TTC549 (cell line): ENCODE results near the gene UBL4B.

Experiments used
- FAIRE-seq: peaks from 2 replicates; lab custom pipeline; 2012; peaks lifted over from hg19 to GRCh38; lab: Jason Lieb, UNC

UBL4B gene

GRCh38 chr1:110085671-110086070 lies 26.6 kb upstream of the UBL4B start:
- no peak for FAIRE-seq

- FAIRE-seq = no peak
These were observed 25.3 kb upstream of the UBL4B start for GRCh38 chr1:110086961-110087360.

- no peak for FAIRE-seq
These were observed 24.2 kb upstream of the UBL4B start for GRCh38 chr1:110087812-110088738.

- no peak for FAIRE-seq
These were observed 23.4 kb upstream of the UBL4B start for GRCh38 chr1:110088739-110089316.

- FAIRE-seq = no peak
These were observed 22.5 kb upstream of the UBL4B start for GRCh38 chr1:110089561-110090275.

GRCh38 chr1:110091381-110091780 lies 20.9 kb upstream of the UBL4B start:
- FAIRE-seq = no peak

GRCh38 chr1:110091791-110092190 lies 20.5 kb upstream of the UBL4B start:
- FAIRE-seq = no peak

GRCh38 chr1:110092991-110093390 lies 19.3 kb upstream of the UBL4B start:
- no peak for FAIRE-seq

- no peak for FAIRE-seq
These were observed 17.1 kb upstream of the UBL4B start for GRCh38 chr1:110094931-110095654.

- FAIRE-seq = no peak
These were observed 14.6 kb upstream of the UBL4B start for GRCh38 chr1:110097507-110098221.

- FAIRE-seq = no peak
These were observed 13.8 kb upstream of the UBL4B start for GRCh38 chr1:110098222-110099026.

GRCh38 chr1:110100335-110100734 lies 11.9 kb upstream of the UBL4B start:
- FAIRE-seq = no peak

GRCh38 chr1:110102081-110102480 lies 10.2 kb upstream of the UBL4B start:
- FAIRE-seq = no peak

- no peak for FAIRE-seq
These were observed 6.0 kb upstream of the UBL4B start for GRCh38 chr1:110106013-110106941.

- no peak for FAIRE-seq
These were observed 4.3 kb upstream of the UBL4B start for GRCh38 chr1:110107867-110108469.

- no peak for FAIRE-seq
These were observed 1.2 kb upstream of the UBL4B start for GRCh38 chr1:110111081-110111480.

GRCh38 chr1:110112656-110113055 lies 413 bp downstream of the UBL4B start:
- FAIRE-seq = no peak

GRCh38 chr1:110113551-110113950 lies 1.3 kb downstream of the UBL4B start:
- no peak for FAIRE-seq

GRCh38 chr1:110114173-110114572 lies 1.9 kb downstream of the UBL4B start:
- no peak for FAIRE-seq
